ENCODE data around the gene TTC34.
"Not testable (repeated sequence)": the region's sequence is repeated elsewhere in the genome, so short reads cannot be mapped to it uniquely, and the experiment has no call there.

The TTC34 gene

DNA sequence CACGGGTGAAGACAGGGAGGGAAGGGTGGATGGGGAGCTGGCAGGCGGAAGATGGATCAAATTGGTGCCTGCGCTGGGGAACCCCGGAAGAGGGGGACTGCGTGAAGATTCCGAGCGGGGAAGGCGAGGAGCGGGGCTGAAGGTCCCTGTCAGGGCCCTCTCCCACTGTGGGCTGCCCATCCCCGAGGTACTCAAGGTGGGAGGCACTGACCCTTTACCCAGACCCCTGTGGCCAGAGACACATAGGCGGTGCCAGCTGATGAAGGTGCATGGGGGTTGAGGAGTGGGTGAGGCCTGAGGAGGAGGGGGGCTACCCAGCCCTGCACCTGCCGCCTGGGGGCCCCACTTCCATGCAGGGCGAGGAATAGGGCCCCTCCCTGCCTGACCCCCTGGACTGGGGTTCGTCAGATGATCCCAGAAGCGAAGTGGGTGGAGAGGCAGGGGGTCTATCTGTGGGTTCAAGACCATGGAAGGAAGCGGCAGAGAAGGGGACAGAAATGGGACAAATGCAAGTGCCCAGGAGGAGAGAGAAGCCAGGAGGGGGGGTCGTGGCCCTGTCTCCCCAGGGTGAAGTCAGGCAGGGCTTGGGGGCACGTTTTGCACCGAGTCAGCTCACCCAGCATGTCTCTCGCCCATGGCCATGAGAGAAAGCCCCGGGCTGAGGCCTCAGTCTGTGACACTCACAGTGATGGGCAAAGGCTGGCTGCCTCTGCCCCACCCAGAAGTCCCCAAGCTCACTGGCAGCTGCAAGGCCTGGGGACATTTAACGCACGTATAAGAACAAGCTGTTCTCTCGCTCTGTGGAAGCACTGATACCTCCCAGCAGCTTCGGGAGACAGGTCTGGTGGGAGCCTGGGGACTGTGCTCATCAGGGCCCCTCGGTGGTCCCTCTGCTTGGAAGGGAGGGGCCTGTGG is 161.6 kb downstream of the TTC34 start:
- DNase-seq, result no peak

- DNase-seq, result no peak
Measured at GRCh38 chr1:2639203-2639602, 162.3 kb downstream of the TTC34 start.

GRCh38 chr1:2638466-2639115 is 162.9 kb downstream of the TTC34 start:
- no peak for DNase-seq

DNA sequence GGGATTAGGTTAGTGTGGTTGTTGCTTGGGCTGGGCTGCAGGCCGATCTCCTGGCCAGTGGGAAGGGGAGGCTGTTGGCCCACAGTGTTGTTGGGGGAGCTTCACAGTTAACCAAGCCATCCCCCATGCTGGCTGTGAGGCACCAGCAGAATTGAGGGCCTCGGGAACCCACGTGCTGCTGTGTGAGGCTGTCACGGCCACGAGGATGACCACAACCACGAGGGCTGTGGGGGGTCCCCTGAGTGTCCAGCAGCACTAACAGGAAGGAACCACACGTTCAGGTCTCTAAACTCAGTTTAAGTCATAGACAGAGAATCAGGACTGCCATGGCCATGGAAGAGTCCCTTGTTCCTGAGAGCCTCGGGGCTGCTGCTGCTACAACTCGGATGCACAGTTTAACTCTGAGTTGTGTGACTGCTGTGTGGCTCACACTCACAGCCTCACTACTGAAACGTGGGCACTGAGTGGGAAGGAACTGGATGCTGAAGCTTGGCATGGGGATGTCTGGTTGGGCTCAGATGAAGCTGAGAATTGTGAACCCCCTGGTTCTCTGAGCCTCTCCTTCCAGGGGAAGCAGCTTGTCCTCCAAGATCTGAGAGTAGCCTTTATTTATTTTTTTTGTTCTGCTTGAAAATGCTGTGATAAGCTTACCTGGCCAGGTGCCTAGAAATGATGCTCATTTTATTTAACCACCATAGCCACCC is 163.9 kb downstream of the TTC34 start:
- no peak for DNase-seq

GRCh38 chr1:2636733-2637132 is 164.8 kb downstream of the TTC34 start:
- no peak for DNase-seq

- DNase-seq, result no peak
Measured at GRCh38 chr1:2635361-2636010, 166.0 kb downstream of the TTC34 start.

- no peak for DNase-seq
Measured at GRCh38 chr1:2633936-2634491, 167.5 kb downstream of the TTC34 start.

- DNase-seq, result no peak
Measured at GRCh38 chr1:2633366-2633935, 168.0 kb downstream of the TTC34 start.

DNA sequence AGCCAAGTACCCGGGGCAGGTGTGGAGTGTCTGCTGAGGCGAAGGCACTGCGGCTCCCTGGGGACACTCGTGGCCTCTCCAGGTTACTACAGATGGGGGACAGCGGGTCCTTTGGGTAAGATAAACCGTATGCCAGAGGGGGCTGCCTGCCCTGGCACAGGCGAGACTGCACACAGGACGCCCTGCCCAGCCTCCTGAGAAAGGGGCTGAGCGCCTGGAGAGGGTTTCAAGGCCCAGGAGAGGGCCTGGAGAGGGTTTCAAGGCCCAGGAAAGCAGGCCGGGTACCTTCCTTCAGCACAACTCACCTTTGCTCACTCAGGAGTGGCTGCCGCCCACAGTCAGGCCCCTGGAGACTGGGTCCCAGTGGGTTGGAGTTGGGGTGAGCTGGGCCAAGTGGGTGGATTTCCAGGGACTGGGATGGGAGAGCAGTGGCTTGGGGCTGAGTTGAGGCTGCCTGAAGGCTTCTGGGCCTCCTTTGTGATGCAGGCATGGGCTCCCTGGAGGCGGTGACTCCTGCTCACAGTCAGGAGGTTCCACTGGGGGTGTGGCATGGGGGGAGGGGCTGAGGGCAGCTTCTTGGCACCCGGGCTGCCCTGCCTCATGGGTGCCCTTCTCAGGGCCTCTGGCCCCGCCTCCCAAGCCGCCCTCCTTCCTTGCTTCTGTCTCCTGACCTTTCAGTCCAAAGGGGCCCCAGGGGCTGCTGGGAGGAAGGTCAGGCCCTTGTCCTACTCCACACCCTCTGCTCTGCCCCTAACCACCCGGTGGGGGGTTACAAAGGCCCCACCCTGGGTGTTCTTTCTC is 168.7 kb downstream of the TTC34 start, which contains the start of gene MMEL1:
MMEL1 (minus strand) TSS at position 456 of the 801 bp plus-strand sequence. CDS start 3,532 bp downstream, outside the sequence.
- DNase-seq, result no peak

- no peak for DNase-seq
Measured at GRCh38 chr1:2632051-2632430, 169.5 kb downstream of the TTC34 start.

DNA sequence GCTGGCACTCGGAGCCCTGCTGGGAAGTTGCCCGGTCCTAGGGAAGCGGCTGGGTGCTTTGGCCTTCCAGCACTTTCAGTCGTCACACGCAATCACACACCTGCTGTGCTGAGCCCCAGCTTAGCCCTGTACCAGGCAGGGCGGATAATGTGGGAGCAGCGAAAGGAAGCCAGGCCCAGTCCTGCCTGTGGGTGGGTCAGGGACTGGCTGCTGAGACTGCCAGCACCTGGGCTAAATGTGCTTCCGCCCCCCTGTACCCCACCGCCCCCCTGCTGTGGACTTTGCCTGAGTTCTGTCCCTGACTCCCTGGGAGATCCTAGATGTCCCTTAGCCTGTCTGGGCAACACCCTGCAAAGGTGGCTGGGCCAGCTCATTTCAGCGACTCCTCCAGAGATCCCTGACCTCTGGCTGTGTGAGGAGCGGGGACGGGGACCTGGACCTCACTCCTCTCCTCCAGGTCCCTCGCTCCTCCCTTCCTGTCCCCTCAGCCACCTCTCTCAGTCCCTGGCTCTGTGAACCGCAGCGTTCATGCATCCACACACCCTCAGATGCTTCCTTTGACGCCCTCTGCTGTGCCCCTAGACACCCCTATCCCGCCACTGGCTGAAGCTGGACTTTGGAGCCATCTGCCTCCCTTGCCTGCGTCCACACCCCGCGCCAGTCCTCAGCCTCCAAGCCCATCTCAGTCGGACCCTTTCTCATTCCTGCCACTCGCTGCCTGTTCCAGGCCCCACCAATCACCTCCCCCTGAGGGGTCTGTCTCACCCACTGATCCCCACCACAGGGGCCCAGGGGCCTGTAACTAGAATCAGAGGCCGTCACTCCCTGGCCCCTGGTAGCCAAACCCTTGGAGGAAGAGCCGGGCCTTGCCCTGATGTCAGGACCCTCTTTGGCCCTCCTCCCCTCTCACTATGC is 170.1 kb downstream of the TTC34 start:
- DNase-seq, result no peak

DNA sequence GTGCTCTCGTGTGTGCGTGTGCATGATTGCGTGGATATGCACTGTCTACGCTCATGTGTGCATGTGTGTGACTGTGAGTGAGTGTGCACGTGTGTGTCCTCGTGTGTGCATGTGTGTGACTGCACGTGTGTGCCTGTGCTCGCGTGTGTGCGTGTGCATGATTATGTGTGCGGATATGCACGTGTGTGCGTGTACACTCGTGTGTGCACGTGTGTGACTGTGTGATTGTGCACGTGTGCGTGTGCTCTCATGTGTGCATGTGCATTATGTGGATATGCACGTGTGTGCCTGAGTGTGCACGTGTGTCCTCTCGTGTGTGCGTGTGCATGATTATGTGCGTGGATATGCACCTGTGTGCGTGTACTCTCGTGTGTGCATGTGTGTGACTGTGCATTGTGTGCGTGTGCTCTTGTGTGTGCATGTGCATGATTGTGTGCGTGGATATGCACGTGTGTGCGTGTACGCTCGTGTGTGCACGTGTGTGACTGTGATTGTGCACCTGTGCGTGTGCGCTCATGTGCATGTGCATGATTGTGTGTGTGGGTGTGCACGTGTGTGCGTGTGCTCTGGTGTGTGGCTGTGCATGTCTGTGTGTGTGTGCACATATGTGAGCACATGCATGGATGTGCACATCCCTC is 170.9 kb downstream of the TTC34 start:
- no peak for DNase-seq

DNA sequence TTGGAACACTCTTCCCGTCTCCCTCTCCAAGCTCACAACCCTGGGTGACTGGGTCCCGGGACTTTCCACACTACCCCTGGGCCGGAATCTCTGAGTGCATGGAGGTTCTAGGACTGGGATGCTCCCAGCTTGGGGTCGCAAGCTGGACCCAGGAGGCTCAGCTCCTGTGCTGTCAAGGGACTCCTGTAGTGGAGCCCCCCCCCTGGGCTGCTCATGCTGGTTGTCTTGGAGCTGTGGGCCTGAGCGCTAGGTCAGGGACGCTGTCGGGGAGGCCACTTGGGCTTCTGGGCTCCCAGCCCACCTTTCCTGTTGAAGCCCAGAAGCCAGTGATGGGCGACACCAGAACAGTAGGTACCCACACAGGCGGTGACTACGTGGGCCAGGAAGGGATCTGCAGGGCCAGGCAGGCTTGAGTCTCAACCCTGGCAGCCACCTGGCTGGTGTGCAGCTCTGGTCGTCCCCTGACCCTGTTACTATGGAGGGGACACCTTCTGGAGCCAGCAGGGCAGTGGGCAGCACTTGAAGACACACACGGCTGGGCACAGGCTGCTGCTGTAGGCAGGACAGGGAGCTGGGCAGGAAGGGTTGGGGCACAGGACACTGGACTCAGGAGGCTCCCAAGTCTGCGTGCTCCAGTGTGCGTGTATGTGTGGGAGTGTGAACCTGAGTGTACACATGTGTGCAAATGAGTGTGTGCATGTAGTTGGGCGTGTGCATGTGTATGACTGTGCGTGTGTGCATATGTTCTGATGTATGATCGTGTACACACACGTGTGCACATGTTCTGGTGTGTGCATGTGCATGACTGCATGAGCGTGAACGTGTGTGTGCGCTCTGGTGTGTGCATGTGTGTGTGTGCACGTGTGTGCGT is 171.6 kb downstream of the TTC34 start:
- DNase-seq, result no peak

GRCh38 chr1:2628933-2629626 is 172.4 kb downstream of the TTC34 start:
- peak in 1 of 6 experiments; percentile 31 for DNase-seq

- DNase-seq, result no peak
Measured at GRCh38 chr1:2628191-2628932, 173.1 kb downstream of the TTC34 start.

- DNase-seq, result no peak
Measured at GRCh38 chr1:2627746-2628145, 173.7 kb downstream of the TTC34 start.

DNA sequence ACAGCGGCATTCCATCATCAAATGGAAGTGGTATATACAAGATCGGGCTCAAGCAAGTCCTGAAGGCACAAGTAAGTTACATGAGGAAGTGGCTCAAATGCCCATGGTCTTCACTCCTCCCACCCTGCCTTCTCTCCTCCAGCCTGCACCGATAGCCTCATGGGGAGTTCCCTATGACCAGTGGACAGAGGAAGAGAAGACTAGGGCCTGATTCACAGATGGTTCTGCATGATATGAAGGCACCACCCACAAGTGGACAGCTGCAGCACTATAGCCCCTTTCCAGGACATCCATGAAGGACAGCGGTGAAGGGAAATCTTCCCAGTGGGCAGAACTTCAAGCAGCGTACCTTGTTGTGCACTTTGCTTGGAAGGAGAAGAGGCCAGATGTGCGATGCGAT is 175.7 kb downstream of the TTC34 start:
- not testable (repeated sequence) for DNase-seq
